Kasumi-1 (cell line): ENCODE measurements around the gene DBP.

Experiments
- DNase-seq, 2 experiments: peaks; one replicate each; lab custom pipeline; 2025; lab: John Stamatoyannopoulos, UW

The DBP gene

GRCh38 chr19:48609571-48610108 is 27.5 kb downstream of the DBP start:
- DNase-seq = no peak

- peak; percentile 83 to 84 for DNase-seq
These were observed 28.3 kb downstream of the DBP start for GRCh38 chr19:48608798-48609263.

- DNase-seq = no peak
These were observed 29.8 kb downstream of the DBP start for GRCh38 chr19:48607359-48607755.

GRCh38 chr19:48606463-48607358 is 30.5 kb downstream of the DBP start, which contains the start of gene SPACA4:
Gene SPACA4 (plus strand): TSS chr19:48606742. CDS start chr19:48606979, 237 bp downstream.
- no peak for DNase-seq

GRCh38 chr19:48603850-48604249 is 33.3 kb downstream of the DBP start:
- no peak for DNase-seq

GRCh38 chr19:48603449-48603848 is 33.7 kb downstream of the DBP start:
- no peak for DNase-seq

GRCh38 chr19:48603001-48603400 is 34.2 kb downstream of the DBP start:
- DNase-seq = no peak

GRCh38 chr19:48600679-48601417 is 36.3 kb downstream of the DBP start:
- no peak for DNase-seq

GRCh38 chr19:48598996-48599700 is 38.0 kb downstream of the DBP start:
- no peak for DNase-seq

GRCh38 chr19:48596679-48597465 is 40.3 kb downstream of the DBP start:
- no peak for DNase-seq

GRCh38 chr19:48596237-48596636 is 40.9 kb downstream of the DBP start:
- no peak for DNase-seq

- DNase-seq = no peak
These were observed 41.3 kb downstream of the DBP start for GRCh38 chr19:48595833-48596232.

GRCh38 chr19:48595171-48595570 is 42.0 kb downstream of the DBP start:
- DNase-seq = no peak

- DNase-seq = no peak
These were observed 46.2 kb downstream of the DBP start for GRCh38 chr19:48591021-48591420.

GRCh38 chr19:48588670-48589401 is 48.3 kb downstream of the DBP start:
- peak; percentile 78 to 82 for DNase-seq

- DNase-seq = no peak
These were observed 49.8 kb downstream of the DBP start for GRCh38 chr19:48587387-48587786.

- no peak for DNase-seq
These were observed 55.0 kb downstream of the DBP start for GRCh38 chr19:48582168-48582567.
